Tongue (tissue), 2 donors: Measurements from ENCODE around the gene CMTM7. TPM values are rescaled to one million over a fixed set of nuclear protein-coding genes. Genes with fewer than 3 reads are reported as not detected.
A peak's percentile ranks its signal among the peaks of the same experiment; 100 is the strongest.

ENCODE experiments used
- DNase-seq: peaks from one replicate; pipeline ENCODE4 v3.0.0-alpha.2; 2015
- total RNA-seq: library from RNA; depleted of rRNA; stranded (reverse); fragments of >200 nt; gene quantifications from one replicate; pipeline ENCODE4 v1.2.3, GENCODE V29; 2014

The CMTM7 gene
- total RNA-seq, 1 donor from 2014 or later, result 6.3 TPM

DNA sequence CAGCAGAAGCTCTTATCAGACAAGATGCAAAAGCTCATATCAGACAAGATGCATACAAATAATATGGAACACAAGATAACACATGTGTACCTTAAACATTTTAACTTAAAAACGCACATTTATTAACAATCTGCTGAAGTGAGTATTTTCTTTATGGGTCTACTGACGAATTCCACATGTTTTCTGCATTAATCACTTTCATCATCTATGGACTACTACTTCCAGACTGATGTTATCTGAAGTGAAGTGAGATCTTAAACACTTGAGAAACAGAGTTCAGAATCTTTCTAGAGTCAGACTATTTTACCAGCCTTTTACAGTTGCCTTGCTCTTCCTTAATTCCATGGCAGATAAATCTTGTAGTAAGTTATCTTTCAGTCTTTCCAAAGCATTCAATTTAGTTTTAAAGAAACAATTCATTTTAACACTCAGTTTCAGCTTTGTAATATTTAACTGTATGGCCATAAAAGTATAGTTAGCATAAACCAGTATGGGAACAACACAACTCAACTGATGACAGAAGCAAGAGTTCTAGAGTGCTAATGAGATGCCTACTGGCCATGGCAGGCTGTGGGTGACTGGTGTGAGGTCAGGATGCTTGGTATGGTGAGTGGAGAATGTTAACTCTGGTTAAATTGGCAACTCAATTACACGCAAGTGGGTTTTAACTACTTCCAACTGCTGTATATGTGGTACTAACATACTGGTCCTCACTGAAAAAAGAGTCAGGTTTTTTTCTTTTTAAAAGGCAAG is 101.2 kb downstream of the CMTM7 start:
- no peak for DNase-seq

DNA sequence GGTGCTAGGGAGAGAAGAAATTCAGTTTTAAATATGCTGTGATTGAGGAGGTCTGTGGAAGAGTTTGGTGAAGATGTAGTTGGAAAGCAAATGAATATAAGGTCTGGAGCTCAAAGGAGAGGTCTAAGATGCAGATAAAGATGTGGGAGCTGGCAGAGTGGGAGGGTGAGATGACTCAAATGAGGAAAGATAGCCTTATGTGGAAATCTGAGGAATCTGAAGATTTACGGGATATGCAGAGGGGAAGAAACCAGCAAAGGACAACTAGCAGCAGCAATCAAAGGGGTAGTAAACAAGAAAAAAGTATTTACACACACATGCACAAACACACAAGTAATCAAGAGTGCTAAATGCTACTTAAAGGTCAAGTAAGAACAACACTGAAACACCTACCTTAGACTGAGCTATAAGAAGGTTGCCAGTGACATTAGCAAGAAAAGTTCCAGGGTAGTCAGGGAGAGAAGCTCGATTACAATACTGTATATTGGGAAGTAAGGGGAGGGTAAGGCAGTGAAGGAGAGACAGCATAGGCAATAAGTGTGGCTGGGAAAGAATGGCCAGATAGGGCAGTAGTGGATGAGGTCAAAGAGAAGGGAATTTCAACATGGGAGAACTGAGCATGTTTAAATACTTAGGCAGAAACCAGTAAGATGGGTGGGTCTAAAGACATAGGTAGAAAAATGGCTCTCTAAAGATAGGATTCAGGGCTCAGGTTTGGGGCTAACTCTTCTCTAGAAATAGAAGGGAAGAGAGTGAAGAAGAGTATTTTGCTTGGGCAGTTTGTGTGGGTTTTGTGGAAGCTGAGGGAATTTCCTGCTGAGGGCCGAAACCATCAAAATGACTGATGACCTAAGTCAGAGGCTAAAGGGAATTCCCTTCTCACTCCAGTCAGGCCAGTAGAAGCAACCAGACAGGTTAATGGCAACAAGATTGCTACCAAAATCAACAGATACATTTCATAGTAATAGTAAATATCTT is 102.1 kb downstream of the CMTM7 start:
- no peak for DNase-seq

DNA sequence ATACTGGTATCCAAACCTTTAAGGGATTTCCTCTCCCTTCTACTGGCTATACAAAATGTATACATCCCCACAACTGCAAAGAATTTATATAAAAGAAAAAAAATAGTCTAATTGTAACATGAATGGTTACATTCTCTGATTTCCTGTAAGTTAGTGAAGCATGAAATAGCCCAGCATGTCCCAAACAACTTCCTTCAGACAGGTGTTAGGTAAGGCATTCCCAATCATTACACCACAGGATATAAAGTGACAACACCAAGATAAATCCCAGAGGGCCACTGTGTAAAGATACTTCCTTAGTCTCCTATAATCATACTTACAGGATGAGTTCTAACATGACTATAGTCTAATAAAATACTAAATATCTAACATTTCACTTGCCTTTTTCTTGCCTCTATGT is 103.4 kb downstream of the CMTM7 start:
- no peak for DNase-seq

DNA sequence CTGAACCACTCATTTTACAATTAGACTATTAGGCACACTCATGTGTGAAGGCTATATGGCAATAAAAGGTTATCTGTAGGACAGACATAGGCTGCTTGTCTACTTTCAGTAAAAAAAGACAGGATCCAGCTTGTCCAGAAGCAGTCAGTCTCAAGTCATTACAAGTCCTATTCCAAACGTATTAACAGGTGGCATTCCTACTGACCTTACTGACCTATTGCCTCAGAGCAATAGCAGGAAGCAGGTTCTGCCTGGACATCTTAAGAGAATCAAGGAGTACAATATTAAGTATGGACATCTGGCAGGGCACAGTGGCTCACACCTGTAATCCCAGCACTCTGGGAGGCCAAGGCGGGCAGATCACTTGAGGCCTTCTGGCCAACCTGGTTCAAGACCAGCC is 104.0 kb downstream of the CMTM7 start:
- DNase-seq, result no peak

DNA sequence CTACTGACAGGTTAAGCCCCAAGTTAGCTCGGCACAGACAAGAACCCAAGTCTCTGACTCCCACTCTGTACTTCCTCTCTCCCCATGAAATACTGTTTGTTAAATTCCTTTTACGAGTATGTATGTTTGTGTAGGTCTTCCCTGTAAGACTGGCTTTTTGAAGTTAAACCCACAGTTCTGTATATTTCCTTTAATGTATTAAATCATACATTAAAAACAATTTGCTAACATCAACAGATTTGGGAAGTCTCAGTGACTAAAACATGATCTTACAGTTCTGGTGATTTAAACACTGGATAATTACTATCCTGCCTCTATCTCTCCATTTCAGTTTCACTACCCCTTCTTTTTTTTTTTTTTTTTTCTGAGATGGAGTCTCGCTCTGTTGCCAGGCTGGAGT is 106.6 kb downstream of the CMTM7 start:
- DNase-seq, result no peak

DNA sequence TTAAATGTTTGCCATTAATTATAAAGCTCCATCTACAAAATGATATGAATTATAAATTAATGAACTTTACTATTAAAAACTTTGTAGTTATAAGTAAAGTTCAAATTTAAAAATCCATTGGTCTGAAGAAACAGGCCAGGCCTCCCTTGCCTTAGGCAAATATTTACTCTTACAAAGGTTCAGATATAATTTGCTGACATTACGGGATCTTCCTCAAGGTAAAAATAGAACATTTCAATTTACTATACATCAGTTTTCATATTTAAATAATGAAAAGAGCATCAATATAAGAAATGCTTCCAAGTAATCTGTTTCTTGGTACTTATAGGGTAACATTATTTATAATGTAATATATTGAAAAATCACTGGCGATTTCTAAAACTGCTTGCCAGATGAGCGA is 107.3 kb downstream of the CMTM7 start:
- no peak for DNase-seq

DNA sequence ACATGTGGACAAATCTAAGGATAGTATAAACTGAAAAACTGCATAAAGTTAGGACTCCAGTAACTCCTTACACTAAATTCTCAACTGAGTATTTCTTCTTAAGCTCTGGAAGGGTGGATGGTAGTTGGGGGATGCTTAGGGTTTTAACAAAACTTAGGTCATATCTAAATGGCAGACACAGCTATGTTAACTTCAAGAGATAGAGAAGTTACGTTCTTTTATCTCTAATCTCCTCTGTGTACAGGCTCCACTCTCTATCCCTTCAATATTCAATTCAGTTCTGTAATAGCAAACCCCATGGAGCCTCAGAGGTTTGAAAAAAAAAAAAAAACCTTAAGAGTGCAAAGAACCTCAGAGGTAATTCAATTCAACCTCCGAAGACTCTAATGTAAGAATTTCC is 107.9 kb downstream of the CMTM7 start:
- DNase-seq, result no peak

DNA sequence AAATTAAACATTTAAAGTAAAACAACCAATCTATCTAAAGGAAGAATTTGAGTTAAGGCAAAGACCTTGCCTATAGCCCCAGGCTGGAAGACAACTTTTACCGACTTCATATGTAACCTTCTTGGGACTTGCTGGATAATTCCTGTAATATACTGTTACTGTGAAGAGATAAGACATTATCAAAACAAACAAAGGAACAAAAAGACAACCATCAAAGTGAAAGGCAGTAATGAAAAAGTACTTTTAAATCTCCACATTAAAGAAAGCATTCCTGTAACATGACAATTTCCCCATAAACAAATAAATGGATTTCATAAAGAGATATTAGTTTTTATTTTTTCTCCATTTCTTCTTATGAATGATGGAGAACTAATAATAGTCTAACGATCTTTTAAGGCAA is 108.6 kb downstream of the CMTM7 start:
- DNase-seq, result no peak

DNA sequence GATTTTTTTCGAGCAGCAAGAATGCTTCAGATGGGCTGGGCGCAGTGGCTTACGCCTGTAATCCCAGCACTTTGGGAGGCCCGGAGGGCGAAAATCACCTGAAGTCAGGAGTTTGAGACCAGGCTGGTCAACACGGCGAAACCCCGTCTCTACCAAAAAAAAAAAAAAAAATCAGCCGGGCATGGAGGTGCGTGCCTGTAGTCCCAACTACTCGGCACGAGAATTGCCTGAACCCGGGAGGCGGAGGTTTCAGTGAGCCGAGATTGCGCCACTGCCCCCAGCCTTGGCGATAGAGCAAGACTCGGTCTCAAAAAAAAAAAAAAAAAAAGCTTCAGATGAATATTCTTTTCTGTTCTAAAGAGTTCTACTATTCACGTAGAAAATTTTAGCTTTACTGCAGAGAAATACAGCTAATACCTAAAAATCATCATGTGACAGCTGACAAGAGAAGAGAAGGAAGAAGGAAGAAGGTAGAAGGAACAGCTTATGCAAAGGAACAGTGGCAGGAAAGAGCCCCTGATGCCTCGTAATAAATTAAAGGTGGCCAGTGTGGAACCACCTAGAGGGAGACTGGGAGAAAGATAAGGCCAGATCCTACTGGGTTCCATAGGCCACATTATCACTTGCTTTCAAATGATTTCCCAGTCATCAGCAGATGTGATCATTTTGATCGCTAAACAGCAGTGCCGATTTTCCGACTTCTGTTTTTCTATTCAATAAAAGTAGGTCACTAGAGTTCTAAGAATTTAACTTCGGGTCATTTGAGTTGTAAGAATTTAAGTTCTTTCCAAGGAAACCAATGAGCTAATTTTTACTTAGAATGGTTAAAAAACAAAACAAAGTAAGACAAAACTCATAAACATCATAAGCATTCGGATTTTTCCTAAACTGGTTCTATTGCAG is 109.5 kb downstream of the CMTM7 start:
- no peak for DNase-seq

DNA sequence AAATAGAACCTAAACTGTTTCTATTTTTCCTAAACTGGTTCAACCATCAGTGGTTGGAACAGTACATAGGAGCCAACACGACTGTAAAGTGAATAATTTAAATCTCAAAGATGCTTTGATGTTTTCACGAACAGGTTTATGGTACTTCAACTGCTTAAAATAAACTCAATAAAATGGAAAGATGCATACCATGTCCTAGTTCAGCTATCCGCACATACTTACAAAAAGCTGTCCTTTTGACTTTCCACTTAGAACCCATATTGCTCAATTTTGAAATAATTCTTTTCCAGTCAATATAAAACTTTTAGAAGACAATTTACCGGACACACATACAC is 110.1 kb downstream of the CMTM7 start:
- no peak for DNase-seq

DNA sequence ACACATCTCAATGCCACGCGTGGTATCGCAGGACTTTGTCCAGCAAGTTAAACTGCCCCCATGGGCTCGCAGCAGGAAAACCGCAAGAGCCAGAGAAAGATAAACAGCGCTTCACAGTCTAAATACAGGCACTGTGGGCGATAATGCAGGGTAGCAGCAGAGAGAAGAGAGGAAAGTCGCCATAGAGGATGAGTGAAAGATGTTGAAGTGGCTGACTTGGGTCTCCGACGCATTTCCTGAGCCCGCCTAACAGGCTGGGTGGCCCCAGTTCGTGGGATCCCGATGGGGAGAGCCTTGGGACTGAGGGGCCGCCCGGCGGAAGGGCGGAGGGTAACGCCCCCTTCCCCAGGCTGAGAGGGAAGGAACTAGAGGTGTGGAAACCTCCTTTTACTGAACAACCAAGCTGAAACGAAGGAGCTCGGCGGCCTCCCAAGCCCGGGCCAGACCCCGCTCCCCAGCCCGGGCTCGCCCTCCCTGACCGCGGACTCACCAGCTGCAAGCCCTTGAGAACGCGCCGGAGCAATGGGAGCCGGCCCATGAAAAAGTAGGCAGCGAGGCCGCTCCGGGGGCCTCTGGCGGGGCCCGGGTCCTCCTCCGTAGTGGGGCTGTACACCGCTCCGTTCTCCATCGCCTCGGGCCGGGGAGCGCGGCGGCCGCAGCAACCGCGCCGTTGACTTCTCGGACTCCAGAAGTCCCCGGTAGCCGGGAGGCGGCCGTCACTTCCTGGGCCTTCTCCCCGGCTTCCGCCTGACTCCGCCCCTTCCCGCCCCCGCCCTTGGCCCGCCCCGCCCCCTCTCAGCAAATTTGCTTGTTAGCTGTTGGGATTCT is 110.7 kb downstream of the CMTM7 start, which contains the start of gene CMTM6:
Gene CMTM6, minus strand, starts transcription at position 735 of the 828 bp plus-strand sequence. Its CDS starts 107 bp downstream, at position 628.
- peak; percentile 92 for DNase-seq

DNA sequence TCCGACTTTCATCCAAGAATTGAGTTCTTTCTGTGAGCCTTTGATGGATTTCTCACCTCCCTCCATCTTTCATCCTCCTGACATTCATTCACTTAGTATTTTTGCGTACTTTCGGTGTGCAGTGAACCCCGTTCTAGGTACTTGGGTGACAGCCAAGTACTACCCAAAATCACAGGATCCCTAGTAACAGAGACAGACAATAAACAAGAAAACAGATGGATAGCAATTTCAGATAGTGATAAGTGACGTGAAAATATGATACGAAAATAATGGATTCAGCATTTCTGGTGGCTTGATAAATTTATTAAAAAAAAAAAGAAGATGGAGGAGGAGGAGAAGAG is 111.3 kb downstream of the CMTM7 start:
- DNase-seq, result no peak

Other genes starting within 250 kb of the CMTM7 start
- gene CMTM8, start 153.2 kb upstream of the CMTM7 start, total RNA-seq, result 3.4 TPM
- gene CMTM6, start 111.0 kb downstream of the CMTM7 start, total RNA-seq, result 75.1 TPM
- gene DYNC1LI1, start 179.0 kb downstream of the CMTM7 start, total RNA-seq, result 50.8 TPM